Stimulated activated naive CD4-positive, alpha-beta T cell (primary cell): ENCODE measurements around the gene MORN1.
"Not testable (repeated sequence)": the region's sequence is repeated elsewhere in the genome, so short reads cannot be mapped to it uniquely, and the experiment has no call there.

Source experiments
- DNase-seq, 6 experiments: peaks; one replicate each; lab custom pipeline; 2025; lab: John Stamatoyannopoulos, UW

Gene MORN1

GRCh38 chr1:2391041-2391930 lies at the start of gene MORN1, which contains the start of gene RER1:
TSS of gene MORN1 (minus strand) at chr1:2391554. CDS start at chr1:2391533, 21 bp downstream.
TSS of gene RER1 (plus strand) at chr1:2391841. CDS start at chr1:2395791, 3,950 bp downstream.
- DNase-seq: peak; percentile 95 to 99 (median 98)

GRCh38 chr1:2440346-2440745 lies 49.0 kb upstream of the MORN1 start:
- DNase-seq: not testable (repeated sequence)

GRCh38 chr1:2439369-2439768 lies 48.0 kb upstream of the MORN1 start:
- no peak for DNase-seq

- DNase-seq: no peak
These were observed 47.3 kb upstream of the MORN1 start for GRCh38 chr1:2438641-2439040.

- DNase-seq: no peak
These were observed 46.7 kb upstream of the MORN1 start for GRCh38 chr1:2438038-2438437.

- DNase-seq: no peak
These were observed 46.3 kb upstream of the MORN1 start for GRCh38 chr1:2437617-2438016.

- DNase-seq: no peak
These were observed 45.5 kb upstream of the MORN1 start for GRCh38 chr1:2436876-2437275.

- DNase-seq: no peak
These were observed 44.5 kb upstream of the MORN1 start for GRCh38 chr1:2435746-2436355.

GRCh38 chr1:2435091-2435490 lies 43.7 kb upstream of the MORN1 start:
- no peak for DNase-seq

- no peak for DNase-seq
These were observed 42.7 kb upstream of the MORN1 start for GRCh38 chr1:2433936-2434655.

- no peak for DNase-seq
These were observed 41.8 kb upstream of the MORN1 start for GRCh38 chr1:2433196-2433595.

GRCh38 chr1:2432441-2432844 lies 41.1 kb upstream of the MORN1 start:
- no peak for DNase-seq

- no peak for DNase-seq
These were observed 40.2 kb upstream of the MORN1 start for GRCh38 chr1:2431518-2431917.

- DNase-seq: no peak
These were observed 39.7 kb upstream of the MORN1 start for GRCh38 chr1:2431103-2431502.

GRCh38 chr1:2430592-2430973 lies 39.2 kb upstream of the MORN1 start:
- DNase-seq: no peak

- no peak for DNase-seq
These were observed 38.6 kb upstream of the MORN1 start for GRCh38 chr1:2429780-2430591.

GRCh38 chr1:2428490-2428889 lies 37.1 kb upstream of the MORN1 start:
- DNase-seq: no peak

GRCh38 chr1:2427976-2428375 lies 36.6 kb upstream of the MORN1 start:
- no peak for DNase-seq

GRCh38 chr1:2427051-2427450 lies 35.7 kb upstream of the MORN1 start:
- DNase-seq: no peak

GRCh38 chr1:2426540-2426939 lies 35.2 kb upstream of the MORN1 start:
- DNase-seq: no peak

- DNase-seq: no peak
These were observed 34.5 kb upstream of the MORN1 start for GRCh38 chr1:2425892-2426291.

GRCh38 chr1:2422523-2422922 lies 31.2 kb upstream of the MORN1 start:
- DNase-seq: no peak
